Upper lobe of left lung (tissue), 6 donors: ENCODE measurements around the gene TMEM101. TPM values are rescaled to one million over a fixed set of nuclear protein-coding genes. Genes with fewer than 3 reads are reported as not detected.

Source experiments
- ATAC-seq, 2 donors: fragments of 200-7000 bp; cut with Tn5 transposase; one replicate each; pipeline ENCODE4 v1.9.1; 2022; ENCODE audit warnings: mild to moderate bottlenecking in 2 of 2, moderate library complexity in 2 of 2; ENCODE audit not compliant: low FRiP score in 2 of 2
- DNase-seq, 2 donors: peaks; one replicate each; pipeline ENCODE4 v3.0.0-alpha.2; 2019 to 2020
- H3K27ac ChIP-seq, 4 donors: fragments of 200-600 bp; sonication (generic); one replicate each; pipeline ENCODE4 v1.5.1; 2016 to 2019
- H3K27me3 ChIP-seq, 4 donors: fragments of 200-600 bp; sonication (generic); one replicate each; pipeline ENCODE4 v1.5.1; 2017 to 2019
- H3K36me3 ChIP-seq, 4 donors: fragments of 200-600 bp; sonication (generic); one replicate each; pipeline ENCODE4 v1.5.1; 2016 to 2019
- H3K4me1 ChIP-seq, 4 donors: fragments of 200-600 bp; sonication (generic); one replicate each; pipeline ENCODE4 v1.5.1; 2018 to 2019
- H3K4me3 ChIP-seq, 4 donors: fragments of 200-600 bp; sonication (generic); one replicate each; pipeline ENCODE4 v1.5.1; 2017 to 2019; ENCODE audit warnings: mild to moderate bottlenecking in 2 of 4, moderate library complexity in 1 of 4
- H3K9me3 ChIP-seq, 4 donors: fragments of 200-600 bp; sonication (generic); one replicate each; pipeline ENCODE4 v1.5.1; 2018 to 2019
- CTCF ChIP-seq, 6 experiments: fragments of 450-650 bp in 4 of 6; fragments of 200-600 bp in 2 of 6; sonication (generic) in 2 of 6; IDR thresholded peaks; one replicate each; pipeline ENCODE4 v1.5.1; 2016 to 2019; ENCODE audit warnings: antibody characterized with exemption in 6 of 6
- EP300 ChIP-seq, 4 donors: sonication (generic); formaldehyde crosslinking; IDR thresholded peaks; one replicate each; pipeline ENCODE4 v1.5.1; 2017; ENCODE audit warnings: antibody characterized with exemption in 4 of 4, control low read depth in 2 of 4
- POLR2A ChIP-seq, 4 donors: fragments of 450-650 bp; IDR thresholded peaks; one replicate each; pipeline ENCODE4 v1.5.1; 2016 to 2017; ENCODE audit warnings: antibody characterized with exemption in 4 of 4, mild to moderate bottlenecking in 2 of 4
- POLR2AphosphoS5 ChIP-seq, 2 donors: sonication (generic); formaldehyde crosslinking; IDR thresholded peaks; one replicate each; pipeline ENCODE4 v1.5.1; 2017; ENCODE audit warnings: antibody characterized with exemption in 2 of 2
- WGBS, 2 donors: methylation state at CpG; one replicate each; pipeline ENCODE4 v1.1.5; 2017 to 2018; 5-methylcytosine and 5-hydroxymethylcytosine counted together
- total RNA-seq, 6 donors: library from RNA; depleted of rRNA in 4 of 6; stranded (reverse); fragments of >200 nt in 4 of 6; gene quantifications; one replicate each; pipeline versions ENCODE4 v1.1.0 to v1.2.1, GENCODE V29; 2016 to 2021
- donor health status: DM: no; HTN: no; CAD: no; lungs with moderate emphysema.
- donor health status: DM: no; HTN: yes; CAD: no; lungs with severe emphysema.

The TMEM101 gene
- total RNA-seq, 6 donors from 2014 or later = 10.5 to 36.9 (median 29.1) TPM

DNA sequence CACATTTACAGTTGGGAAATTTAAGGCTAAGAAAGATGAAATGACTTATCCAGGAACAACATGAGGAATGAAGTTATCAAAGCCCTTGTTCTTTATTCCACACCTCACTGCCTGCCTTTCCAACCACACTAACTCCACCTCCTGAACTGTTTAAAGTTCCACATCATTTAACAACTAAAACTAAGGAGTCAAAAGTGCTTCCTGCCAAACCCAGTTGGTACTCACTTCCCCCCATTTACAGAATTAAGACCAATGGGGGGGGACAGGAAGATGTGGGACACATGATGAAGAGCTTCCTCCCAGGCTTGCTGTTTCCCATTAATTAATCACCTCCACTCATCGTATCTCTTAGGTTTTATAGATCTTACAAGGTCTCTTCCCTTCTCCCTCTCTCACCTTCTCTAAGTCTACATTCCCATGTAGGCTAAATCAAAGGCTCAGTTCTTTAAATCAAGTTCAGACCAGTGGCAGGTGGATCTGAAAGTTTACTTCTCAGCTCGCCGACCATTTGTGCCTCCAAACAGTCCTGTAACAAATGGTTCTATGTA is 19.2 kb upstream of the TMEM101 start:
- ATAC-seq (no peak), DNase-seq (no peak)
- 40 to 70% methylated on average over 3 of the region's 3 CpGs for WGBS, 2 donors
- peaks cover 12 to 64% (median 37%) of the 10 kb centered on the region in 4 donors for H3K36me3 ChIP-seq
- no peak overlapping the region for H3K4me3 ChIP-seq
- H3K27ac ChIP-seq = peak overlapping the region in 1 of 4 donors; percentile 35
- H3K9me3 ChIP-seq = no peaks in the 10 kb centered on the region
- no peaks in the 10 kb centered on the region for H3K27me3 ChIP-seq
- TF ChIP-seq EP300 (IDR thresholded peaks at IDR 0.05) (no peak), POLR2A (IDR thresholded peaks at IDR 0.05) (no peak), POLR2AphosphoS5 (IDR thresholded peaks at IDR 0.05) (no peak), CTCF (IDR thresholded peaks at IDR 0.05) (no peak)
- no peaks in the 10 kb centered on the region for H3K4me1 ChIP-seq

DNA sequence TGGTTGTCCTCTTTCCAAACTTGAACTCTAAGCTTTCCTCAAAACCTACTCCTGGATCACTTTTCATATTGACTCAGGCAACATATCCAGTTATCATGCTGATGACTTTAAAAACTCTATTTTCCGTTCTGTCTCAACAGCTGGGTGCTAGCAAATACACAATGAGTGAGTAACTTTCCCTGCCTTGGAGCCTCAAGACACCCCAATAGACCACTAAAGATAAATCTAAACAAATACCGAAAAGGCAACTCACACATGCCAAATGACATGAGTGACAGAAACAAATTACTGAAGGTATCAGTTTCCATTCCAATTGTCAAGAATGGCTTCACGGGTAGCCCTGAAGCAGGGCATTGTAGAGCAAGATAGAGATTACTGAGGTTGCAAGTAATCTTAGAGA is 15.7 kb upstream of the TMEM101 start:
- 90 to 94% methylated on average over 3 of the region's 3 CpGs for WGBS, 2 donors
- ATAC-seq (no peak), DNase-seq (no peak)
- Histone ChIP-seq H3K27me3 (no peaks in the 10 kb centered on the region), H3K4me3 (no peak overlapping the region), H3K9me3 (no peaks in the 10 kb centered on the region), H3K4me1 (no peaks in the 10 kb centered on the region), H3K27ac (no peak overlapping the region), H3K36me3 (peaks cover 0 to 39% (median 17%) of the 10 kb centered on the region in 4 donors)
- no peak for TF ChIP-seq POLR2AphosphoS5 (IDR thresholded peaks at IDR 0.05)
- TF ChIP-seq CTCF (IDR thresholded peaks at IDR 0.05) = no peak
- no peak for TF ChIP-seq POLR2A (IDR thresholded peaks at IDR 0.05)
- no peak for TF ChIP-seq EP300 (IDR thresholded peaks at IDR 0.05)

- no peak for ATAC-seq
- H3K9me3 ChIP-seq = no peaks in the 10 kb centered on the region
- H3K27me3 ChIP-seq = no peaks in the 10 kb centered on the region
- H3K4me3 ChIP-seq = no peak overlapping the region
- peaks cover 0 to 39% (median 17%) of the 10 kb centered on the region in 4 donors for H3K36me3 ChIP-seq
- H3K4me1 ChIP-seq = no peaks in the 10 kb centered on the region
- TF ChIP-seq CTCF (IDR thresholded peaks at IDR 0.05) (no peak), POLR2AphosphoS5 (IDR thresholded peaks at IDR 0.05) (no peak), EP300 (IDR thresholded peaks at IDR 0.05) (no peak), POLR2A (IDR thresholded peaks at IDR 0.05) (no peak)
- DNase-seq = no peak
- no peak overlapping the region for H3K27ac ChIP-seq
- 88 to 93% methylated on average over 5 of the region's 5 CpGs for whole genome bisulfite sequencing, 2 donors
Observed at GRCh38 chr17:44029736-44030135, 15.0 kb upstream of the TMEM101 start.

DNA sequence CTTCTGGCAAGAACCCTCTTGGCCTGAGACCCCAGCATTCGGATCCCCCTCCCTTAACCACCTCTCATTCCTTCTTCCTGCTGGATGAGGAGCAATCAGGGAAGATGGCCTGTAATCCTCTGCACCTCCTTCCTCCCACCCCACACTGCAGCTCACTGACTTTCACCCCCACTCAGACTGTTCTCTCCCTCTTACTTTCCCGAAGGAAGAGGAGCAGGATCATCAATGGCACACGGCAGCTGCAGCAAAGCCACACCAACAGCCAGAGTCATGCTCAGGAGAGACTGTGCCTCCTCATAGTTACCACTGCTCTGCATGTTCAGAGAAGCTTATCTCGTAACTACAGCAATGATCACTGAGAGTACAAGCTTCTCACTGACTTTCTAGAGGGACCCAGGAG is 10.1 kb upstream of the TMEM101 start:
- Histone ChIP-seq H3K27me3 (no peaks in the 10 kb centered on the region), H3K27ac (no peak overlapping the region), H3K4me1 (no peaks in the 10 kb centered on the region), H3K9me3 (no peaks in the 10 kb centered on the region), H3K4me3 (no peak overlapping the region), H3K36me3 (peaks cover 0 to 28% (median 8%) of the 10 kb centered on the region in 4 donors)
- no peak for ATAC-seq
- no peak for DNase-seq
- TF ChIP-seq POLR2AphosphoS5 (IDR thresholded peaks at IDR 0.05) = no peak
- TF ChIP-seq POLR2A (IDR thresholded peaks at IDR 0.05) = no peak
- WGBS, 2 donors = 90 to 98% methylated on average over 4 of the region's 4 CpGs

DNA sequence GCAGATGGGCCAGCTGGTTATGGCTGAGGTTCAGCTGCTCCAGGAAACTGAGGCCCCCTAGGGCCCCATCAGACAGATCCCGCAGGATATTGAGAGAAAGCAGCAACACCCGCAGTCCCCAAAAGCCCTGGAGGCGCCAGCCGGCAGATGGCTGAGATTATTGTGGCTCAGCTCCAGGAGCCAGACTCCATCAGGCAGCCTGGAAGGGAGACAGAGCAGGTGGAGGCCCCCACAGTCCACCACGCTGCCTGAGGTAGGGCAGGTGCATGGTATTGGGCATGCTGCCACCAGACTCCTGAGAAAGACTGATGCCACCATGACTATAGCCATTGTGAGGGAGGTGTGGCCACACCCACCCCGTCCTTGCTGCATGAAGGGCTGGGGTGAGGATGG is 9.5 kb upstream of the TMEM101 start:
- ATAC-seq = peak; percentile 16
- no peaks in the 10 kb centered on the region for H3K27me3 ChIP-seq
- H3K4me1 ChIP-seq = no peaks in the 10 kb centered on the region
- H3K4me3 ChIP-seq = no peak overlapping the region
- DNase-seq = no peak
- peaks cover 0 to 28% (median 8%) of the 10 kb centered on the region in 4 donors for H3K36me3 ChIP-seq
- H3K9me3 ChIP-seq = no peaks in the 10 kb centered on the region
- 76 to 94% methylated on average over 6 of the region's 6 CpGs for WGBS, 2 donors
- TF ChIP-seq CTCF (IDR thresholded peaks at IDR 0.05) (no peak), POLR2AphosphoS5 (IDR thresholded peaks at IDR 0.05) (no peak), EP300 (IDR thresholded peaks at IDR 0.05) (no peak), POLR2A (IDR thresholded peaks at IDR 0.05) (no peak)
- H3K27ac ChIP-seq = no peak overlapping the region
